ENCODE results near the gene ELF1.

Gene ELF1

DNA sequence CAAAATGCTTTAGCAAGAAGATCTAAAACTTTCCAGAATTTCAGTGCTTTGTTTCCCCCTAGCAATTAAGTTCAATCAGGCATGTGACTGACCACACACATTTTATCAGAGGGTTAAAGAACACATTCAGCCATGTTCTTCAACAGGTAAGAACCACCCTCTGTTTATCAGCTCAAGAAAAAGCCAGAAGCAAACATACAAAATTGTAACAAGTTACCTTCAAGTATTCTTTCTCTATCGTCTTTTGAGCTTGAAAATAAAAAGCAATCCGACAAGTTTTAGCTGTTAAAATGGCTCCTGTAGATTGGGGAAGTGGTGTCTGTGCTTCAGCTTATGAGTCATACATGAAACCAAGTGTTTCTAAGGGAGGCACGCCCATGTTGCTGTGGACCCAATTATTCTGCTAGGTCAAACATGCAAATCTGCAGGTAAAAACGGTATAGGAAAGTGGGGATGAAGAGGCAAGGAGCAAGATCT lies at the start of gene ELF1:
TSS of gene ELF1 (minus strand) at position 306 of the 477 bp plus-strand sequence. CDS start 37,262 bp downstream, outside the sequence.
- no peak for DNase-seq (ENCODE audit: extremely low read depth, low read depth)
- TF ChIP-seq, protein P1, sequence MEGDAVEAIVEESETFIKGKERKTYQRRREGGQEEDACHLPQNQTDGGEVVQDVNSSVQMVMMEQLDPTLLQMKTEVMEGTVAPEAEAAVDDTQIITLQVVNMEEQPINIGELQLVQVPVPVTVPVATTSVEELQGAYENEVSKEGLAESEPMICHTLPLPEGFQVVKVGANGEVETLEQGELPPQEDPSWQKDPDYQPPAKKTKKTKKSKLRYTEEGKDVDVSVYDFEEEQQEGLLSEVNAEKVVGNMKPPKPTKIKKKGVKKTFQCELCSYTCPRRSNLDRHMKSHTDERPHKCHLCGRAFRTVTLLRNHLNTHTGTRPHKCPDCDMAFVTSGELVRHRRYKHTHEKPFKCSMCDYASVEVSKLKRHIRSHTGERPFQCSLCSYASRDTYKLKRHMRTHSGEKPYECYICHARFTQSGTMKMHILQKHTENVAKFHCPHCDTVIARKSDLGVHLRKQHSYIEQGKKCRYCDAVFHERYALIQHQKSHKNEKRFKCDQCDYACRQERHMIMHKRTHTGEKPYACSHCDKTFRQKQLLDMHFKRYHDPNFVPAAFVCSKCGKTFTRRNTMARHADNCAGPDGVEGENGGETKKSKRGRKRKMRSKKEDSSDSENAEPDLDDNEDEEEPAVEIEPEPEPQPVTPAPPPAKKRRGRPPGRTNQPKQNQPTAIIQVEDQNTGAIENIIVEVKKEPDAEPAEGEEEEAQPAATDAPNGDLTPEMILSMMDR (IDR thresholded peaks at IDR 0.05; ENCODE audit: low read depth, low read length) = no peak

DNA sequence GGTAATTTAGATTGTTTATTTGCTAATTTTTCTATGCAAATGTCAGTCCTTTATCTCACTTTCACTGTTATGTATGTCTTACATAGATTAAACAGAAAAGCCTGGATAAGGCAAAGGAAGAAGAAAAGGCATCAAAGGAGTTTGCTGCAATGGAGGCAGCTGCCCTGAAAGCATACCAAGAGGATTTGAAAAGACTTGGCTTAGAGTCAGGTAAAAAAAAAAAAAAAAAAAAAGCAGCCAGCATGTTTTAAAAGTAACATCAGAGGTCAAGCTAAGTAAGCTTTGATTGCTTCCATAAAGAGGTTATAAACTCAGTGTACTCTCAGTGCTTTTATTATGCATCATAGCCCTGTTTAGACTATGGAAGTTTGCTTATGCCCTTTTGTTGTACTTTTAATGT lies 46.0 kb upstream of the ELF1 start:
- TF ChIP-seq, protein P1 (IDR thresholded peaks at IDR 0.05; ENCODE audit: low read depth, low read length) = no peak
- DNase-seq (ENCODE audit: extremely low read depth, low read depth) = peak; percentile 66

DNA sequence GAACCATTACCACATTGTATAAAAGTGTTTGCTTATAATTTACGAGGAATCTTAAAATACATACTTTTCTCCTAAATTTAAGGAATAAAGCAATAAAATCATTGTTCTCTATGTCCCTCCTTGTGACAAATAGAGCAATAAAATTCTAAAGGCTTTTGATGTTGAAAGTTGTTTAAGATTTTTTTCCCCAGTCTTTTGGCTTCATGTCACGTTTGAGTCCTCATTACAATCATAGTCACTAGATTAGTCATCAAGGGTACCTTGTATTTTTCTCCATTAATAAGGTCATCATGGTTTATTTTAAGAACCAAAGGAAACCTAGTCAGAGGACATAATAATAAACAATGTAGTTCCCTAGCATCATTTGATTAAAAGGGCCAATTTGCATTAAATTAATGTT lies 45.4 kb upstream of the ELF1 start:
- no peak for DNase-seq (ENCODE audit: extremely low read depth, low read depth)
- TF ChIP-seq, protein P1 (IDR thresholded peaks at IDR 0.05; ENCODE audit: low read depth, low read length) = no peak

DNA sequence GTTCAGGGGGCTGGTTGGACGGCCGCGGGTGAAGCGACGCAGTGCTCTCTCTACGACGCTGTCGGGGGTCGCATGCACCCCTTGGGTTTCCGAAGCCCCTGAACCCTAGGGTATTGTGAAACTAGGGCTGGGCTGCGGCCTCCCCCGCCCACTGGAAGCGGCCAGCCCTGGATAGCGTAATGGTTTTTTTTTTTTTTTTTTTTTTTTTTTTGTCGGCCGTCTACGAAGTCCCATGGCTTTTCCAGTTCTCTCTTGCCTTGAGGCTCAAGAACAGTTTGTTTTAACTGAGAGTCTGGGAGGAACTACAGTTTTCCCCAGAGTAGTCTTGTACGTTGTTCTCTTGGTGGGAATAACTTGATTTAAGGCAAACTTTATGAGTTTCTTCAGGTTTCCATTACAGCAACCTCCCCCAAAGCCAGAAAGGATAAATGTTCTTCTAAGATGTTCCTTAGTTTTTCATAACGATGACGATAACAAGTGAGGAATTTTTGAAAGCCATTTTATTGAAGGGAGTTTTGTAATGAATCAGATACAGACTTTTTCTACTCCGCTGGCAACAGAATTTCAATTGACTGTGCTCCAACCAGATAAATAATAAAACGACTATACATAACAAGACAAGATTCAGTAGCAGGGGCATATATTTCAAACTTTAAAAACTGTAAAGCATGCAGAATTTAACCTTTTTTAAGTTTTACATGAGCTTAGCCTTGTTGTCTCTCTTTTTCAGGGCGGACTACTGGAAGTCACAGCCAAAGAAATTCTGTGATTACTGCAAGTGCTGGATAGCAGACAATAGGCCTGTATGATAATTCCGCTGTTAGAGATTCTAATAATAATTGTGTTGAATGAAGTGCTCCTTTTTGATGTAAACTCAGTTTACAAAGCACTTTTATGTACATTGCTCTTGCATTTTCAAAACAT lies 43.1 kb upstream of the ELF1 start:
- TF ChIP-seq, protein P1 (IDR thresholded peaks at IDR 0.05; ENCODE audit: low read depth, low read length) = no peak
- no peak for DNase-seq (ENCODE audit: extremely low read depth, low read depth)

DNA sequence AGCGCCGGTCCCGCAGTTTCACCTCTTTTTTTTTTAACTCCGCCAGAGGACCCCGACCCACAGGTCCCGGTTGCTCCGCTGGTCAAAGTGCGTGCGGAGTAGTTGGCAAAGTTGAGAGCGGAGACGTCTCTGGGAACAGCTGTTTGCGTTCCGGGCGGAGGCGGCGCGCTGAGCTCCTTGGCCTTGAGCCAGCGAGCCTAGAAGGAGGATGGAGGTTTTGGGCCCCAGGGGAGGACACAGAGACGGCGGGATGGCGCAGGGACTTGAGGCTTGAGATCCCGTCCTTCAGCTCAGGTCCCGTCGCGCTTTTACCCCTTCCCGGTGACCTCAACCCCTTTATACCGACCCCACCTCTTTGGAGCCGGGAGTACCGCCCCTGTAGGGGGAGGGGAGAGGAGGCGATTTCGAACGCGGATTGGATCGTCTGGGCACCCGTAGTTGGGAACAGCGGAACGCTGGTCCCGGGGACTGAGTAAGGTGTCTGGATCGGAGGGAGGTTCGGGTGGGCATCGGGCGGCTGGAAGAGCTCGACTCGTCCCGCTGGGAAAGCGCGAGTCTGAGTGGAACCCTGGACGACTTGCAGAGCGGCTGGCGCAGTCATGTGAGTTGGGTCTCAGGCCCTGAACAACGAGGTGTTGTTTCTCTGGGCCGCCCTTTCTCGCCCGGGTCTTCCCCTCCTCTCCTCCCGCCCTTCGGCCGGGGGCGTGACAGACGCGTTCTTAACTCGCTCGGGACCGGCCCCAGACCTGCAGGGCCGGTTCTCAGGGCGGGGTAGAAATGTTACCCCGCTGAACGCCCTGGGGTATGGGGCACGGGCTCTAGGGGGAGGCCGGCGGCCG lies 42.2 kb upstream of the ELF1 start, which contains the start of gene WBP4:
TSS of gene WBP4 (plus strand) at position 435 of the 839 bp plus-strand sequence. CDS start at position 600, 165 bp downstream.
- peak; percentile 87 for DNase-seq (ENCODE audit: extremely low read depth, low read depth)
- TF ChIP-seq, protein P1 (IDR thresholded peaks at IDR 0.05; ENCODE audit: low read depth, low read length) = peak; percentile 16

DNA sequence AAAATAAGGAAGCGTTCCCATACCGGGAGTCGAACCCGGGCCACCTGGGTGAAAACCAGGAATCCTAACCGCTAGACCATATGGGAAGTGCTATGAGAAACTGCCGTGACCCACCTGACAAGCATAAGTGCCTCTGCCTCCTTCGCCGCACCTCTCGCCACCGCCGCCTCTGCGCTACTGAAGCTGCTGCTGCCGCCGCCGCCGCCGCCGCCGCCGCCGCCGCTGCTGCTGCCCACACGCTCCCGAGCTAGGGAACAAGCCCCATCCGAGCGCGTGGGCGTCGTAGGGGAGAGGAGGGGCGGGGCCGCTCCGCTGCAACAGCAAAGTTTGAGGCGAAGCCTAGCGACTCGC lies 41.6 kb upstream of the ELF1 start:
- no peak for DNase-seq (ENCODE audit: extremely low read depth, low read depth)
- TF ChIP-seq, protein P1 (IDR thresholded peaks at IDR 0.05; ENCODE audit: low read depth, low read length) = no peak

Measured in AG09319 (cell line).